GM21529 (cell line): ENCODE measurements around the gene DYSF.
"Not testable (repeated sequence)": the region's sequence is repeated elsewhere in the genome, so short reads cannot be mapped to it uniquely, and the experiment has no call there.

ENCODE experiments used
- ATAC-seq: cut with Tn5 transposase; IDR thresholded peaks from one replicate; pipeline ENCODE4 v1.9.1; 2021; ENCODE audit not compliant: unreplicated experiment

DYSF gene

GRCh38 chr2:71453404-71454220, at the start of gene DYSF:
Gene DYSF, plus strand, starts transcription at chr2:71453561.
- ATAC-seq: no peak

GRCh38 chr2:71409611-71410010, 43.8 kb upstream of the DYSF start:
- ATAC-seq: no peak

DNA sequence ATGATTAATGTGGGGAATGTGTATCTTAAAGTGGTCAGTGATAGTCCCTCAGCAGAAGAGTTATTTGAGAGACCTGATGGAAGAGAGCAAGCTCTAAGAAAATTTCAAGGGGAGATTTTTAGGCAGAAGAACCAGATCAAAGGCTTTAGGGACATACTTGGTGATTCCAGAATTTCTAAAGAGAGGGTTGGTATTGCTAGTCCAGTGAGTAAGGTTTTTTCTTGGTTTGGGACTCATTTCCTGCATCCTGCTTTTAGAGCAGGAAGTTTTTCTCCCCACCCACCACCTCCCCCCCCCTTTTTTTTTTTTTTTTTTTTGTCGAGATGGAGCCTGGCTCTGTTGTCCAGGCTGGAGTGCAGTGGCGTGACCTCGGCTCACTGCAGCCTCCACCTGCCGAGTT, 42.7 kb upstream of the DYSF start:
- no peak for ATAC-seq

DNA sequence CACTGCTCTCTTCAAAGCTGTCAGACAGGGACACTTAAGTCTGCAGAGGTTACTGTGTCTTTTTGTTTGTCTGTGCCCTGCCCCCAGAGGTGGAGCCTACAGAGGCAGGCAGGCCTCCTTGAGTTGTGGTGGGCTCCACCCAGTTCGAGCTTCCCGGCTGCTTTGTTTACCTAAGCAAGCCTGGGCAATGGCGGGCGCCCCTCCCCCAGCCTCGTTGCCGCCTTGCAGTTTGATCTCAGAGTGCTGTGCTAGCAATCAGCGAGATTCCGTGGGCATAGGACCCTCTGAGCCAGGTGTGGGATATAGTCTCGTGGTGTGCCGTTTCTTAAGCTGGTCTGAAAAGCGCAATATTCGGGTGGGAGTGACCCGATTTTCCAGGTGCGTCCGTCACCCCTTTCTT, 36.5 kb upstream of the DYSF start:
- ATAC-seq: not testable (repeated sequence)

DNA sequence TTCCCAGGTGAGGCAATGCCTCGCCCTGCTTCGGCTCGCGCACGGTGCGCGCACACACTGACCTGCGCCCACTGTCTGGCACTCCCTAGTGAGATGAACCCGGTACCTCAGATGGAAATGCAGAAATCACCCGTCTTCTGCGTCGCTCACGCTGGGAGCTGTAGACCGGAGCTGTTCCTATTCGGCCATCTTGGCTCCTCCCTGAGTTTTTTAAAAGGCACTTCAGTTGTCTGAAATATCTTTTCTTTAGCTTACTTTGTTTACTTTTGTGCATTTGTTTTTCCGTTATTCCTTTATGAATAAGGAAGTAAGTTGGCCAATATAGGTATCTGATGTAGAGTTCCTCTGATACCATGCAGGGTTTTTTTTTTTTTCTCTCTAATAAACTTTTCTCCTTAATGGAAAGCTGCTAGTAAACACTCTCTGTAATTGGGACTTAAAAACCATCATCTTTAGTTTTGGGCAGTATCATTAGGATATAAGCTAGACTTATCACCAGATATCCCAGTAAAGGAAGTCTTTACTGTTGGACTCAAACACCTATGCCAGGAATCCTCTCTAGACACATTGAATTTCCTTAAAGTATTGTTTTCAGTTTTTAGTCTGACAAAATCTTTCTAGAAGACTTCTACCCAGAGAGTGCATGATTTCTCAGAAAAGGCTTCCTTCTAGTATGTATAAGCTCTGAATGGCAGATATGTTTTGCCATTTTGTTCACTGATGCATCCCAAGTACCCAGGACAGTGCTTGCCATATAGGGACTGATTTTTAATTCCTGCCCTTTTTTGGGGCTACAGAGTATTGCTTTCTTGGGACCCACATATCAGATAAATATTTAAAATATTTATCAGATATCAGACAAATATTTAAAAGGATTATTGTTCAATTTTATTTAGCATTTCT, 35.8 kb upstream of the DYSF start:
- no peak for ATAC-seq

DNA sequence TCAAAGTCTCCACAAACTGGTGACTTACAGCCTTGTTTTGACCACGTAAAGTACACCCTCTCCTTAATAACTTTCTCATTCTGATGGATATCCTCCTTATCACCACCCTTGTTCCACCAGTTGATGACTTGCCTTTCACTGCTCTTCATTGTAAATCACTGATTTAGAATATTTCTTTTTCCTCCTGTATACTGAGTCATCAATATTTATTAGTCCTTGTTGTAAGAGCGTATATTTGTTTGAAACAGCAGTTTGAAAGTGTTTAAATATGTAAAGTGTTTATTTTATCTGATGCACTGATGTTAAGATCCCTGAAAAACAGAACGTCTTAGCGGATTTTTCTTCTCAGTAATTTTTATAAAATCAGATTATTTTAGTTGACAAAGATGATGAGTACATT, 34.2 kb upstream of the DYSF start:
- ATAC-seq: no peak

GRCh38 chr2:71419976-71420375, 33.4 kb upstream of the DYSF start:
- no peak for ATAC-seq

DNA sequence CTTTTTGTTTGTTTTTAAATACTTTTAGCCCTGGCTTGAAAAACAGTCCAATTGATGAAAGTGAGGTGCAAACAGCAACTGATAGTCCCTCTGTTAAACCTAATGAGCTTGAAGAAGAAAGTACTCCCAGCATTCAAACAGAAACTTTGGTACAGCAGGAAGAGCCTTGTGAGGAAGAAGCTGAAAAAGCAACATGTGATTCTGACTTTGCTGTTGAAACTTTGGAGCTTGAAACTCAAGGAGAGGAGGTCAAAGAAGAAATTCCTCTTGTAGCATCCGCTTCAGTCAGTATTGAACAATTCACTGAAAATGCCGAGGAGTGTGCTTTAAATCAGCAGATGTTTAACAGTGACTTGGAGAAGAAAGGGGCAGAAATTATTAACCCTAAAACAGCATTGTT, 30.6 kb upstream of the DYSF start:
- ATAC-seq: no peak

- no peak for ATAC-seq
Measured at GRCh38 chr2:71423817-71424420, 29.4 kb upstream of the DYSF start.

DNA sequence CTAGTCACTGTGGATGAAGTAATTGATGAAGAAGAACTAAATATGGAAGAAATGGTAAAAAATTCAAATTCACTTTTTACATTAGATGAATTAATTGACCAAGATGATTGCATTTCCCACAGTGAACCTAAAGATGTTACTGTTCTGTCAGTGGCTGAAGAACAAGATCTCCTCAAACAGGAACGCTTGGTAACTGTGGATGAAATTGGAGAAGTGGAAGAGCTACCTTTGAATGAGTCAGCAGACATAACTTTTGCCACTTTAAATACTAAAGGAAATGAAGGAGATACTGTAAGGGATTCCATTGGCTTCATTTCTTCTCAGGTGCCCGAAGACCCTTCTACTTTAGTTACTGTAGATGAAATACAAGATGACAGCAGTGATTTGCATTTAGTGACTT, 26.6 kb upstream of the DYSF start:
- ATAC-seq: no peak

DNA sequence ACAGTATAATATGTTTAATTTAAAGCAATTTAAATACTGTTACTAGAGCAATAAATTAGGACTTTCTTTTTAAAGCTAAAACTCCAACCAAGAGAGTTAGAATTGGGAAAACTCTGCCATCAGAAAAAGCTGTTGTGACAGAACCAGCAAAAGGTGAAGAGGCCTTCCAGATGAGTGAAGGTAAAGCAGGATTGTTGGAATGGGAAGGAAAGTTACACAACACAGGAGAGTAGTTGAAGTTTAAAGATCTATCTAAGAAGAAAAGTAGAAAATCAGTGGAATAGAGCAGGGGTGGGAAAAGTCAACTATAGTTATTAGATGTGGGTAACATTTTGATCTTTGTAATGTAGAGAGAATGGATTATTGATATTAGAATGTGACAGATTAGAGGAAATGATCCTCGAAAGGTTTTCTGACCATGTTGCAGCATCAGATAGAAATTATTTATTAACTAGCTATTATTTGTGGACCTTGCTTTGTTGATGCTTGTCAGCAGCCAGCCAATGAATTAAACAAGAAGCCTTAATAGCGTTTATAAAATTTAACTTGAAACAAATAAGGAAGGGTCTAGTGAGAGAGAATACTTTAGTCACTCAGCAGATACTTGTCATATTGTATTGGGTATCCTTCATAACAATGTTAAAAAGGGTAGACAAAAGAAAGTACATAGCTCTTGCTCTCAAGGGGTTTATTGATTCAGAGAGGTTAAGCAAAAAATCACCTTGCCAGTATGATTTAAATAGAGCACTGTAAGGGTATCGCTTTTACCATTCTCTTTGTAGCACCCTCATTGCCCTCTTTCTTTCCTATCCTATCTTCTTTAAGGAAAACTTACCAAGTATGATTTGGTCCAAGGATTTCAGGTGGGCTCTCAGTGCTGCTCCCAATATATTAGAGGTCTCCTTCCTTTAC, 24.6 kb upstream of the DYSF start:
- no peak for ATAC-seq

DNA sequence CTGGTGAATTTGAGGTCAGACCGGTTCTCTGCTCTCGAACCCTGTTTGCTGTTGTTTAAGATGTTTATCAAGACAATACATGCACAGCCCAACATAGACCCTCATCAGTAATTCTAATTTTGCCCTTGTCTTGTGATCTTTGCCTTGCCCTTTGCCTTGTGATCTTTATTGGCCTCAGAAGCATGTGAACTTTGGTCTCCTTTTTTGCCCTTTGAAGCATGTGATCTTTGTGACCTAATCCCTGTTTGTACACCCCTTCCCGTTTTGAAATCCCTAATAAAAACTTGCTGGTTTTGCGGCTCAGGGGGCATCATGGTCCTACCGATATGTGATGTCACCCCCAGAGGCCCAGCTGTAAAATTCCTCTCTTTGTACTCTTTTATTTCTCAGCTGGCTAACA, 8.2 kb upstream of the DYSF start:
- ATAC-seq: not testable (repeated sequence)

DNA sequence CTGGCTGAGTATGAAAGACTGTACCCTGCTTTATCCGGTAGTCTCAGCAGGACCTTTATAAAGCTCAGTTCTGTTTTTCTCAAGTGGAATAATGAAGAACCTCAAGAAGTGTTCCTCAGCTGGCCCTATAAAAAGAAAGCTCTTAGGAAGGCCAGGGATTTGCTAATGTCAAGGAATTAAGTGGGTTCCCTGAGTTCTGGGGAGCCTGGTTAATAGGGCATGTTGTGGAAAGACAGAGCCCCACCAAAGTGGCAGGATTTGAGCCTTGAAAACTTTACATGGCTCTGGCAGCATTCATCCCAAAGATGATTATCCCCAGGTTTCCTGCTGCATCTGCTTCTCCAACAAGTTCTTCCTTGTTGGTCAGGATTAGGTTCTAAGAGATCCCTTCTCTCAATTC, 6.9 kb upstream of the DYSF start:
- no peak for ATAC-seq

GRCh38 chr2:71449343-71449742, 4.0 kb upstream of the DYSF start:
- ATAC-seq: no peak

DNA sequence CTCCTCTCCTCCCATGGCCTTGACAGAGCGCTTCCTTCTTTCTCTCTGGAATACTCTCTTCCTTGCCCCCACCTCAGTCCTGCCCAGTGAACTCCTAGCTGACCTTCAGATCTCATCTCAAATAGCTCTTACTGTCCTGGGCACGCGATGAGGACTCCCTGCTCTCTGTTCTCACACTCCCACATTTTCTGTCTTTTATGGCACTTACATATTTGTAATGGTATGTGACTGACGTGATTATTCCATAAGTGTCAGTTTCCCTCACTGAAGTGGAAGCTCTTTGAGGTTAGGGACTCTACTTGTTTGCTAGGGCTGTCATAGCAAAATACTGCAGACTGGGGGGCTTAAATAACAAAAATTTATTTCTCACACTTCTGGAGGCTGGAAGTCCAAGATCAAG, 1.7 kb upstream of the DYSF start:
- no peak for ATAC-seq

- ATAC-seq: no peak
Measured at GRCh38 chr2:71452565-71452964, 796 bp upstream of the DYSF start.

GRCh38 chr2:71454221-71455010, 1.1 kb downstream of the DYSF start:
- ATAC-seq: no peak

DNA sequence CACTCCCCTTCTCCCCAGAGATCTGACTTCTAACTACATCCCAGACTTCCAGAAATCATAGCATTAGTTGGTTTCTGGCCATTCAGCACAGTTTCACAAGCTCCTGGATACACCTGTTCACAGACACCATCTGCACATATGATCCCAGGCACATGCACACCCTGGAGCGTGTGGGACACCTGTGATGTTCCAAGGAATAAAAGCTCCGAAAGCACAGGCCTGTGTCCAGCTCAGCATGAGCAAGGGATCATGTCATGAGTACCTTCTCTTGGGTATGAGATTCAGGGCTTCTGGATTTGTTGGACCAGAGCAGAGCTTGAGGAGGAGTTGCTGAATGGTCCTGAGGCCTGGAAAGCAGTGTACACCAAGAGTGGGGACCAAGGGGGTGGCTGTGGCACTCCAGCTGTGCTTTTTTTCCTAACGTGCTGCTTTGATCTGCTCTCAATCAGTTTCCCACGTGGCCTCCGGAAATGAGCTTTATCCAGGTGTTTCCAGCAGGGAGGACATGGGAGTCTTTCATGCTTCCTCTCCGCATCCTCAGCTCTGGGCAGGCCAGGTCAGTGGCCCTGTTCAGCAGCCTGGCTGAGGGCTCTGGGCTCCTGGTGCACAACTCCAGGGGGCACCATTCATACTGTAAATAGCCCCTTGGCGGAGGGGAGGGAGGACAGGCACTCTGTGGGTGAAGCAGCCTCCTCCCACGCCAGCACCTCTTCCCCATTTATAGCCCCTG, 1.8 kb downstream of the DYSF start:
- no peak for ATAC-seq
